Activated CD4-positive, alpha-beta T cell treated with anti-CD3 and anti-CD28 coated beads for 1 hour (primary cell): ENCODE data around the gene FAM193B.

Experiments
- DNase-seq: peaks from one replicate; pipeline ENCODE4 v3.0.0-alpha.2; 2020

Gene FAM193B

GRCh38 chr5:177512736-177513380 is 41.5 kb downstream of the FAM193B start:
- DNase-seq, result no peak

- DNase-seq, result no peak
These were observed 42.3 kb downstream of the FAM193B start for GRCh38 chr5:177511796-177512675.

GRCh38 chr5:177511181-177511580 is 43.2 kb downstream of the FAM193B start:
- DNase-seq, result no peak

GRCh38 chr5:177510567-177511053 is 43.8 kb downstream of the FAM193B start:
- no peak for DNase-seq

GRCh38 chr5:177509991-177510566 is 44.3 kb downstream of the FAM193B start:
- DNase-seq, result no peak

- DNase-seq, result no peak
These were observed 44.9 kb downstream of the FAM193B start, which contains the start of gene DOK3 for GRCh38 chr5:177509381-177509951. Gene DOK3 (minus strand): TSS chr5:177509826. CDS start chr5:177509540, 286 bp downstream.

GRCh38 chr5:177508837-177509236 is 45.5 kb downstream of the FAM193B start:
- no peak for DNase-seq

- DNase-seq, result no peak
These were observed 46.1 kb downstream of the FAM193B start for GRCh38 chr5:177508221-177508611.

- no peak for DNase-seq
These were observed 46.7 kb downstream of the FAM193B start for GRCh38 chr5:177507596-177508220.

- no peak for DNase-seq
These were observed 47.2 kb downstream of the FAM193B start for GRCh38 chr5:177507165-177507564.

- no peak for DNase-seq
These were observed 49.3 kb downstream of the FAM193B start for GRCh38 chr5:177505075-177505474.

GRCh38 chr5:177504086-177505056 is 50.0 kb downstream of the FAM193B start:
- DNase-seq, result no peak

- DNase-seq, result no peak
These were observed 50.8 kb downstream of the FAM193B start for GRCh38 chr5:177503351-177504085.

- no peak for DNase-seq
These were observed 51.5 kb downstream of the FAM193B start for GRCh38 chr5:177502886-177503285.

GRCh38 chr5:177501874-177502678 is 52.3 kb downstream of the FAM193B start:
- DNase-seq, result no peak

- DNase-seq, result peak; percentile 76
These were observed 53.5 kb downstream of the FAM193B start for GRCh38 chr5:177500685-177501522.

GRCh38 chr5:177499842-177500241 is 54.5 kb downstream of the FAM193B start:
- no peak for DNase-seq

GRCh38 chr5:177498013-177498787 is 56.2 kb downstream of the FAM193B start:
- DNase-seq, result no peak
